KG1 (cell line): ENCODE results near the gene USH1C.
A peak's percentile ranks its signal among the peaks of the same experiment; 100 is the strongest.

ENCODE experiments used
- DNase-seq: peaks from one replicate; lab custom pipeline; 2025; lab: John Stamatoyannopoulos, UW

The USH1C gene

GRCh38 chr11:17547051-17547577 is 2.9 kb upstream of the USH1C start, which contains the start of gene OTOG:
TSS of gene OTOG (plus strand) at chr11:17547259. CDS start at chr11:17547373, 114 bp downstream.
- DNase-seq: no peak

- DNase-seq: no peak
Observed at GRCh38 chr11:17546240-17546639, 2.0 kb upstream of the USH1C start.

GRCh38 chr11:17543574-17544180 is 539 bp downstream of the USH1C start:
- DNase-seq: no peak

- no peak for DNase-seq
Observed at GRCh38 chr11:17543041-17543440, 1.2 kb downstream of the USH1C start.

- no peak for DNase-seq
Observed at GRCh38 chr11:17542249-17542648, 2.0 kb downstream of the USH1C start.

GRCh38 chr11:17541330-17541885 is 2.8 kb downstream of the USH1C start:
- DNase-seq: no peak

- no peak for DNase-seq
Observed at GRCh38 chr11:17540807-17541206, 3.4 kb downstream of the USH1C start.

GRCh38 chr11:17538731-17539130 is 5.5 kb downstream of the USH1C start:
- no peak for DNase-seq

- DNase-seq: no peak
Observed at GRCh38 chr11:17538054-17538453, 6.2 kb downstream of the USH1C start.

- no peak for DNase-seq
Observed at GRCh38 chr11:17537261-17537660, 7.0 kb downstream of the USH1C start.

GRCh38 chr11:17535488-17535887 is 8.7 kb downstream of the USH1C start:
- DNase-seq: no peak

- no peak for DNase-seq
Observed at GRCh38 chr11:17533778-17534415, 10.3 kb downstream of the USH1C start.

- no peak for DNase-seq
Observed at GRCh38 chr11:17533341-17533740, 10.9 kb downstream of the USH1C start.

- no peak for DNase-seq
Observed at GRCh38 chr11:17532784-17533183, 11.4 kb downstream of the USH1C start.

GRCh38 chr11:17531636-17532113 is 12.5 kb downstream of the USH1C start:
- DNase-seq: no peak

- DNase-seq: no peak
Observed at GRCh38 chr11:17531071-17531600, 13.1 kb downstream of the USH1C start.

GRCh38 chr11:17529844-17530185 is 14.4 kb downstream of the USH1C start:
- DNase-seq: no peak

- DNase-seq: no peak
Observed at GRCh38 chr11:17528906-17529843, 15.0 kb downstream of the USH1C start.

GRCh38 chr11:17528181-17528691 is 16.0 kb downstream of the USH1C start:
- DNase-seq: peak; percentile 6

GRCh38 chr11:17527628-17527995 is 16.6 kb downstream of the USH1C start:
- DNase-seq: no peak

GRCh38 chr11:17526931-17527627 is 17.1 kb downstream of the USH1C start:
- DNase-seq: no peak
